Nephron progenitor cell (in vitro differentiated cells): ENCODE measurements around the gene GRIP1.

ENCODE experiments used
- DNase-seq: peaks from one replicate; pipeline ENCODE4 v3.0.0; 2021
- H3K27ac Mint-ChIP-seq: 2 replicates; pipeline ENCODE4 v1.8.0; 2021; ENCODE audit warnings: mild to moderate bottlenecking, moderate library complexity, mixed read lengths
- H3K27me3 Mint-ChIP-seq: 2 replicates; pipeline ENCODE4 v1.8.0; 2021; ENCODE audit warnings: mild to moderate bottlenecking, low read depth, mixed read lengths; ENCODE audit not compliant: poor library complexity
- H3K36me3 Mint-ChIP-seq: 2 replicates; pipeline ENCODE4 v1.8.0; 2021; ENCODE audit warnings: low read depth, mixed read lengths
- H3K4me1 Mint-ChIP-seq: 2 replicates; pipeline ENCODE4 v1.8.0; 2021; ENCODE audit warnings: mixed read lengths
- H3K4me3 Mint-ChIP-seq: 2 replicates; pipeline ENCODE4 v1.8.0; 2021; ENCODE audit warnings: mild to moderate bottlenecking, moderate library complexity, mixed read lengths
- H3K9me3 Mint-ChIP-seq: 2 replicates; pipeline ENCODE4 v1.8.0; 2021; ENCODE audit warnings: mild to moderate bottlenecking, moderate library complexity, mixed read lengths
- CTCF ChIP-seq: fragments of 200-600 bp; sonication (generic); IDR thresholded peaks from 2 replicates; pipeline ENCODE4 v1.5.0; 2021; ENCODE audit warnings: antibody characterized with exemption

GRIP1 gene

GRCh38 chr12:66430106-66430505 is 248.8 kb downstream of the GRIP1 start:
- no peak for TF ChIP-seq CTCF
- peaks cover 3% of the 10 kb centered on the region for H3K27me3 Mint-ChIP-seq
- H3K4me1 Mint-ChIP-seq = peaks cover 38% of the 10 kb centered on the region
- H3K27ac Mint-ChIP-seq = no peak overlapping the region
- peaks cover 8% of the 10 kb centered on the region for H3K36me3 Mint-ChIP-seq
- no peak for DNase-seq
- H3K4me3 Mint-ChIP-seq = no peak overlapping the region
- peaks cover 8% of the 10 kb centered on the region for H3K9me3 Mint-ChIP-seq

GRCh38 chr12:66428870-66429269 is 250.0 kb downstream of the GRIP1 start:
- Mint-ChIP-seq H3K4me3 (no peak overlapping the region), H3K27ac (no peak overlapping the region), H3K36me3 (peaks cover 17% of the 10 kb centered on the region), H3K27me3 (peaks cover 3% of the 10 kb centered on the region), H3K4me1 (peaks cover 27% of the 10 kb centered on the region), H3K9me3 (peaks cover 17% of the 10 kb centered on the region)
- DNase-seq = no peak
- TF ChIP-seq CTCF = no peak

- H3K9me3 Mint-ChIP-seq = peaks cover 17% of the 10 kb centered on the region
- H3K27ac Mint-ChIP-seq = no peak overlapping the region
- H3K4me3 Mint-ChIP-seq = no peak overlapping the region
- no peak for TF ChIP-seq CTCF
- peaks cover 21% of the 10 kb centered on the region for H3K4me1 Mint-ChIP-seq
- DNase-seq = no peak
- peaks cover 17% of the 10 kb centered on the region for H3K36me3 Mint-ChIP-seq
- H3K27me3 Mint-ChIP-seq = peaks cover 3% of the 10 kb centered on the region
Observed at GRCh38 chr12:66428261-66428660, 250.6 kb downstream of the GRIP1 start.

- peaks cover 16% of the 10 kb centered on the region for H3K4me1 Mint-ChIP-seq
- no peak overlapping the region for H3K4me3 Mint-ChIP-seq
- no peak for DNase-seq
- H3K9me3 Mint-ChIP-seq = peaks cover 17% of the 10 kb centered on the region
- H3K36me3 Mint-ChIP-seq = peaks cover 17% of the 10 kb centered on the region
- no peak overlapping the region for H3K27ac Mint-ChIP-seq
- H3K27me3 Mint-ChIP-seq = peaks cover 3% of the 10 kb centered on the region
- no peak for TF ChIP-seq CTCF
Observed at GRCh38 chr12:66426696-66427095, 252.2 kb downstream of the GRIP1 start.

- Mint-ChIP-seq H3K27me3 (no peaks in the 10 kb centered on the region), H3K9me3 (peaks cover 17% of the 10 kb centered on the region), H3K36me3 (peaks cover 24% of the 10 kb centered on the region), H3K4me1 (peaks cover 3% of the 10 kb centered on the region), H3K27ac (no peak overlapping the region), H3K4me3 (no peak overlapping the region)
- no peak for DNase-seq
- no peak for TF ChIP-seq CTCF
Observed at GRCh38 chr12:66423266-66423665, 255.6 kb downstream of the GRIP1 start.

GRCh38 chr12:66418908-66419307 is 260.0 kb downstream of the GRIP1 start:
- Mint-ChIP-seq H3K4me3 (no peak overlapping the region), H3K4me1 (no peaks in the 10 kb centered on the region), H3K27ac (no peak overlapping the region), H3K27me3 (no peaks in the 10 kb centered on the region), H3K36me3 (peaks cover 15% of the 10 kb centered on the region), H3K9me3 (peaks cover 12% of the 10 kb centered on the region)
- DNase-seq = no peak
- TF ChIP-seq CTCF = no peak
